K562 (cell line): ENCODE results near the gene MYO16. TPM values are rescaled to one million over a fixed set of nuclear protein-coding genes. Genes with fewer than 3 reads are reported as not detected.

Source experiments
- ATAC-seq: fragments of 200-7000 bp; cut with Tn5 transposase; 3 replicates; pipeline ENCODE4 v1.9.1; 2020; ENCODE audit warnings: moderate library complexity
- BruUV-seq: library from RNA; stranded (reverse); fragments of 400-500 nt; replicated peaks from 2 replicates; lab custom pipeline; 2021; lab: Mats Ljungman, UMichigan
- CTCF ChIA-PET: fragments of 300-600 bp; formaldehyde crosslinking; extraction: SDS; loops from one replicate; lab custom pipeline; 2021; ENCODE audit warnings: low intra/inter-chr PET ratio; lab: Yijun Ruan, JAX
- POLR2A ChIA-PET: fragments of 300-600, 350-650 bp; sonication (Branson Sonifier 250); formaldehyde crosslinking; extraction: SDS; loops from one replicate; lab custom pipeline; 2021; ENCODE audit warnings: antibody characterized with exemption, inconsistent platforms; lab: Yijun Ruan, JAX
- DNase-seq, 4 experiments: peaks; one replicate each; pipeline versions ENCODE4 v3.0.0 to v3.0.0-alpha.2; 2011 to 2018; ENCODE audit warnings: low spot score in 3 of 4, mixed read lengths in 3 of 4; ENCODE audit errors: extremely low read depth in 1 of 4
- FAIRE-seq: peaks from 2 replicates; lab custom pipeline; 2011; peaks lifted over from hg19 to GRCh38; lab: Jason Lieb, UNC
- H2AFZ ChIP-seq: 2 replicates; pipeline ENCODE4 v1.6.0; 2011; ENCODE audit warnings: low read depth, low read length, control low read depth, inconsistent platforms
- H3K27ac ChIP-seq: fragments of 200-600 bp; 3 replicates; pipeline ENCODE4 v1.8.0; 2011; ENCODE audit warnings: low read depth, mild to moderate bottlenecking, control low read depth, inconsistent platforms, low read length, moderate library complexity, mixed read lengths; ENCODE audit errors: extremely low read depth
- H3K27me3 ChIP-seq, 2 experiments: fragments of 300-600 bp in 1 of 2; 2 replicates in 1 of 2; 3 replicates in 1 of 2; pipeline versions ENCODE4 v1.6.0 to v1.8.0; 2011; ENCODE audit warnings: inconsistent platforms in 2 of 2, low read length in 2 of 2, mild to moderate bottlenecking in 1 of 2, mixed read lengths in 1 of 2, moderate library complexity in 1 of 2; ENCODE audit not compliant: control insufficient read depth in 2 of 2, insufficient read depth in 2 of 2
- H3K36me3 ChIP-seq: fragments of 300-600 bp; 3 replicates; pipeline ENCODE4 v1.8.0; 2011; ENCODE audit warnings: mild to moderate bottlenecking, low read length, inconsistent platforms; ENCODE audit not compliant: control insufficient read depth, insufficient read depth
- H3K4me1 ChIP-seq, 2 experiments: fragments of 200-600 bp in 1 of 2; replicated peaks in 1 of 2; 2 replicates in 1 of 2; 3 replicates in 1 of 2; pipeline versions ENCODE4 v1.5.1 to v1.8.0; 2011; ENCODE audit warnings: inconsistent platforms in 2 of 2, low read length in 2 of 2, mild to moderate bottlenecking in 1 of 2, mixed read lengths in 1 of 2, moderate library complexity in 1 of 2; ENCODE audit not compliant: control insufficient read depth in 2 of 2, insufficient read depth in 2 of 2
- H3K4me2 ChIP-seq: 2 replicates; pipeline ENCODE4 v1.6.1; 2011; ENCODE audit warnings: low read length, control low read depth, inconsistent platforms, mixed read lengths; ENCODE audit not compliant: insufficient read depth
- H3K4me3 ChIP-seq: fragments of 200-600 bp; sonication (generic), shearing (Covaris generic); 2 replicates; pipeline ENCODE4 v1.5.1; 2016; ENCODE audit warnings: control low read depth, inconsistent platforms
- H3K79me2 ChIP-seq: fragments of 200-600 bp; 3 replicates; pipeline ENCODE4 v1.8.0; 2011; ENCODE audit warnings: low read length, inconsistent platforms; ENCODE audit not compliant: control insufficient read depth, insufficient read depth
- H3K9ac ChIP-seq, 2 experiments: 2 replicates each; pipeline versions ENCODE4 v1.6.0 to v1.6.1; 2011; ENCODE audit warnings: low read depth in 2 of 2, low read length in 2 of 2, control low read depth in 1 of 2, inconsistent platforms in 1 of 2, mild to moderate bottlenecking in 1 of 2, mixed read lengths in 1 of 2; ENCODE audit not compliant: insufficient read depth in 1 of 2
- H3K9me1 ChIP-seq: one replicate; pipeline ENCODE4 v1.6.0; 2011; ENCODE audit warnings: inconsistent platforms, mild to moderate bottlenecking, low read length, moderate library complexity; ENCODE audit not compliant: control insufficient read depth, insufficient read depth
- H3K9me3 ChIP-seq: replicated peaks from 2 replicates; pipeline ENCODE4 v1.5.1; 2011; ENCODE audit warnings: low read depth, low read length, inconsistent platforms; ENCODE audit not compliant: control insufficient read depth, insufficient read depth
- H4K20me1 ChIP-seq: replicated peaks from 2 replicates; pipeline ENCODE4 v1.6.1; 2011; ENCODE audit warnings: low read length, inconsistent platforms, mixed read lengths; ENCODE audit not compliant: control insufficient read depth, insufficient read depth
- RAD21 ChIP-seq, 2 experiments: fragments of 250-450 bp in 1 of 2; fragments of 450-650 bp in 1 of 2; sonication (Bioruptor Pico) in 1 of 2; formaldehyde crosslinking in 1 of 2; IDR thresholded peaks in 1 of 2; conservative IDR thresholded peaks in 1 of 2; 2 replicates each; pipeline versions ENCODE4 v1.4.0 to v1.8.0; 2020 to 2022; ENCODE audit warnings: mild to moderate bottlenecking in 2 of 2, moderate library complexity in 1 of 2
- SRF ChIP-seq, 2 experiments: fragments of 250-450, 450-650 bp in 1 of 2; sonication (Bioruptor Pico) in 1 of 2; sonication (generic) in 1 of 2; formaldehyde crosslinking; IDR thresholded peaks; 2 replicates each; pipeline versions ENCODE4 v1.5.0 to v1.5.1; 2020 to 2022; ENCODE audit warnings: mild to moderate bottlenecking in 1 of 2, missing genetic modification reagents in 1 of 2
- SRSF9 ChIP-seq: fragments of 200-400 bp; formaldehyde crosslinking; IDR thresholded peaks from 2 replicates; pipeline ENCODE4 v1.6.1; 2017; ENCODE audit warnings: low read depth, low read length, borderline replicate concordance
- YBX1 ChIP-seq: fragments of 450-650 bp; IDR thresholded peaks from 2 replicates; pipeline ENCODE4 v1.7.1; 2016; ENCODE audit warnings: mild to moderate bottlenecking
- ZFP36 ChIP-seq: fragments of 150-350 bp; IDR thresholded peaks from 2 replicates; pipeline ENCODE4 v1.6.1; 2018; ENCODE audit warnings: low read length, low read depth; ENCODE audit not compliant: partially characterized antibody
- ZNF696 ChIP-seq: fragments of 250-450 bp; sonication (Bioruptor Pico); conservative IDR thresholded peaks from 2 replicates; pipeline ENCODE4 v1.4.0; 2020; ENCODE audit warnings: mild to moderate bottlenecking, moderate library complexity
- WGBS: fragments of 100-300 bp; shearing (Covaris generic); methylation state at CpG from one replicate; pipeline ENCODE4 v1.1.6; 2016; ENCODE audit warnings: low coverage, mixed read lengths; ENCODE audit not compliant: insufficient coverage; ENCODE audit errors: missing lambda C conversion rate; 5-methylcytosine and 5-hydroxymethylcytosine counted together
- in situ Hi-C: fragments of 300-500 bp; cut with MboI; formaldehyde crosslinking; loops from 4 replicates; pipeline ENCODE4 v1.15.0; 2018; ENCODE audit warnings: inconsistent platforms, mixed read lengths
- intact Hi-C: fragments of 100-400 bp; cut with micrococcal nuclease; formaldehyde crosslinking; loops from 2 replicates; pipeline ENCODE4 v1.14.2; 2022
- polyA plus RNA-seq, 8 experiments: library from polyadenylated mRNA; depleted of rRNA in 4 of 8; stranded (reverse) in 5 of 8; unstranded in 3 of 8; fragments of >200 nt; fragmentation: Nextera tagmentation in 2 of 8; fragmentation: Illumina TruSeq in 1 of 8; extraction: Ambion mirVana in 2 of 8; extraction: Trizol in 1 of 8; gene quantifications; 2 replicates each; pipeline versions ENCODE4 v1.2.1 to v1.2.3, GENCODE V29; 2011 to 2014; ENCODE audit warnings: inconsistent platforms in 1 of 8, missing spikeins in 1 of 8
- total RNA-seq, 7 experiments: library from RNA; depleted of rRNA in 6 of 7; stranded (reverse); fragments of >200 nt in 6 of 7; fragmentation: Illumina TruSeq in 2 of 7; extraction: Trizol in 2 of 7; gene quantifications; 2 replicates each; pipeline versions ENCODE4 v1.2.1 to v1.2.3, GENCODE V29; 2011 to 2021; ENCODE audit warnings: low replicate concordance in 1 of 7
- TF ChIP-seq, protein P1 (sequence below): sonication (generic); formaldehyde crosslinking; IDR thresholded peaks from 2 replicates; pipeline ENCODE4 v1.8.0; 2022; ENCODE audit warnings: mild to moderate bottlenecking, missing genetic modification reagents
- TF ChIP-seq, protein P2 (sequence below): fragments of 450-650 bp; formaldehyde crosslinking; IDR thresholded peaks from 2 replicates; pipeline ENCODE4 v1.4.0; 2020; ENCODE audit warnings: mild to moderate bottlenecking

Gene MYO16
- total and polyA plus RNA-seq, 9 of the 15 experiments (the other 6 are each of a cell fraction or from before 2014, with no cell fraction given) = 4.3 to 45.7 (median 12.1) TPM

DNA sequence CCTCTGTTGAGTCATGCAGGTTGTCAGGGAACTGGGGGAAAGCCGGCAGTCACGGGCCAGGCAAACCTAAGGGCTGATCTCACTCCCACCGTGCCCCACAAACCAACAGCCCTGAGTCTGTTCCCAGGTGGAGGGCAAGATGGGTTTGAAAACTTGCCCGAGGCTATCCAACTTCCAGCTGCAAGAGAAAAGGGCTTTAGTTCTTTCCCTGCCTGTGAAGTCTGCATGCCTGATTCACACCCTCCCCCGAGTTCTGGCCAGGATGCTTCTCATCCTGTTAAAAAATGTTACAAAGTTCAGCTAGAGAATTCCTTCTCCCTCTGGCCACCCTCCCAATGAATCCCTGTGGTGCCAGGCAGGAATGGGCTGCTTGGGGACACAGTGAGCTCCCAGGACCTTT is 33.1 kb downstream of the MYO16 start:
- Histone ChIP-seq H3K4me2 (no peak overlapping the region), H4K20me1 (no peaks in the 10 kb centered on the region), H2AFZ (no peak overlapping the region), H3K9me1 (no peaks in the 10 kb centered on the region), H3K4me3 (no peak overlapping the region), H3K79me2 (no peaks in the 10 kb centered on the region), H3K27me3 (no peaks in the 10 kb centered on the region), H3K27ac (no peak overlapping the region), H3K36me3 (no peaks in the 10 kb centered on the region), H3K9me3 (no peaks in the 10 kb centered on the region), H3K4me1 (peaks cover 0 to 4% of the 10 kb centered on the region in 2 experiments; a peak in 2 of 5 replicates)
- no TSS peak for BruUV-seq
- intact Hi-C loops (no loop called here), in situ Hi-C loops (no loop called here)
- no peak for DNase-seq
- POLR2A ChIA-PET = no interaction called here
- CTCF ChIA-PET = no interaction called here
- WGBS = 61% methylated on average over 2 of the region's 5 CpGs
- FAIRE-seq = no peak
- TF ChIP-seq, protein P1, sequence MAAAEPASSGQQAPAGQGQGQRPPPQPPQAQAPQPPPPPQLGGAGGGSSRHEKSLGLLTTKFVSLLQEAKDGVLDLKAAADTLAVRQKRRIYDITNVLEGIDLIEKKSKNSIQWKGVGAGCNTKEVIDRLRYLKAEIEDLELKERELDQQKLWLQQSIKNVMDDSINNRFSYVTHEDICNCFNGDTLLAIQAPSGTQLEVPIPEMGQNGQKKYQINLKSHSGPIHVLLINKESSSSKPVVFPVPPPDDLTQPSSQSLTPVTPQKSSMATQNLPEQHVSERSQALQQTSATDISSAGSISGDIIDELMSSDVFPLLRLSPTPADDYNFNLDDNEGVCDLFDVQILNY (CRISPR knock-in tag) = no peak
- TF ChIP-seq YBX1 (no peak), ZFP36 (peak; percentile 72), SRF (CRISPR knock-in tag; IDR thresholded peaks at IDR 0.05) (no peak), RAD21 (CRISPR knock-in tag; conservative IDR thresholded peaks at IDR 0.05 in 1 of 2, IDR thresholded peaks at IDR 0.05 in 1 of 2) (no peak), SRSF9 (no peak), ZNF696 (CRISPR knock-in tag) (no peak)
- TF ChIP-seq, protein P2, sequence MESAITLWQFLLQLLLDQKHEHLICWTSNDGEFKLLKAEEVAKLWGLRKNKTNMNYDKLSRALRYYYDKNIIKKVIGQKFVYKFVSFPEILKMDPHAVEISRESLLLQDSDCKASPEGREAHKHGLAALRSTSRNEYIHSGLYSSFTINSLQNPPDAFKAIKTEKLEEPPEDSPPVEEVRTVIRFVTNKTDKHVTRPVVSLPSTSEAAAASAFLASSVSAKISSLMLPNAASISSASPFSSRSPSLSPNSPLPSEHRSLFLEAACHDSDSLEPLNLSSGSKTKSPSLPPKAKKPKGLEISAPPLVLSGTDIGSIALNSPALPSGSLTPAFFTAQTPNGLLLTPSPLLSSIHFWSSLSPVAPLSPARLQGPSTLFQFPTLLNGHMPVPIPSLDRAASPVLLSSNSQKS (CRISPR knock-in tag) = no peak
- TF ChIP-seq, all 486 proteins: peak for 1
- ATAC-seq = no peak
- H3K9ac ChIP-seq = no peak overlapping the region
